ENCODE measurements around the gene WDFY4. TPM values are rescaled to one million over a fixed set of nuclear protein-coding genes. Genes with fewer than 3 reads are reported as not detected.

The WDFY4 gene
- total and polyA plus RNA-seq, 9 of the 15 experiments (the other 6 are each of a cell fraction or from before 2014, with no cell fraction given): 0.01 to 0.02 (median 0.01) TPM; not detected in 6

GRCh38 chr10:48913674-48914073, 229.0 kb downstream of the WDFY4 start (continued):
- TF ChIP-seq, protein P1, sequence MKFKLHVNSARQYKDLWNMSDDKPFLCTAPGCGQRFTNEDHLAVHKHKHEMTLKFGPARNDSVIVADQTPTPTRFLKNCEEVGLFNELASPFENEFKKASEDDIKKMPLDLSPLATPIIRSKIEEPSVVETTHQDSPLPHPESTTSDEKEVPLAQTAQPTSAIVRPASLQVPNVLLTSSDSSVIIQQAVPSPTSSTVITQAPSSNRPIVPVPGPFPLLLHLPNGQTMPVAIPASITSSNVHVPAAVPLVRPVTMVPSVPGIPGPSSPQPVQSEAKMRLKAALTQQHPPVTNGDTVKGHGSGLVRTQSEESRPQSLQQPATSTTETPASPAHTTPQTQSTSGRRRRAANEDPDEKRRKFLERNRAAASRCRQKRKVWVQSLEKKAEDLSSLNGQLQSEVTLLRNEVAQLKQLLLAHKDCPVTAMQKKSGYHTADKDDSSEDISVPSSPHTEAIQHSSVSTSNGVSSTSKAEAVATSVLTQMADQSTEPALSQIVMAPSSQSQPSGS (CRISPR knock-in tag; IDR thresholded peaks at IDR 0.05): no peak
- TF ChIP-seq NEUROD1 (IDR thresholded peaks at IDR 0.05; ENCODE audit: borderline replicate concordance, low read depth, low read length, partially characterized antibody) (no peak), ZKSCAN1 (IDR thresholded peaks at IDR 0.05; ENCODE audit: low read depth, low read length) (no peak)

DNA sequence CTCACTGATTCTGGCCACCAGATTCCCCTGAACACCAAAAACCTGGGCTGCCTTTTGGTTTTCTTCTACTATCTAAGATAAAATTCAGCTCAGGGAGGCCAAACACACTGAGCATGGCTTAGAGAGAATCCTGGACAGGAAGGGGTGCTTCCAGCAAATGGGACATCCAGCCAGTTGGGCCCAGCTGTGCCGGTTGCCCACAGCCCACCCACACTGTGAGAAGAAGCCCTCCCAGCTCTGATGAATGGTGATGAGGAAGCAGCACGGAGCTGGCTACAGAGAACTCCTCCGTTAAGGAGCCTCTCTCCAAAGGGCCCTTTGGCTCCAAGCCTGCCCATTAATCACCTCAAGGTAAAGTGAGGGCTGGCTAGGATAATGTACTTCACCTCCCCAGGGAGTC, 239.1 kb downstream of the WDFY4 start:
- Histone ChIP-seq H3K4me3 (no peak overlapping the region), H3K27me3 (ENCODE audit: control insufficient read depth in 2 of 2, insufficient read depth in 2 of 2, low read length in 2 of 2) (peaks cover 6 to 22% of the 10 kb centered on the region in 2 experiments; a peak in 4 of 5 replicates), H2AFZ (ENCODE audit: low read depth, low read length) (no peak overlapping the region), H3K4me2 (ENCODE audit: insufficient read depth, low read length) (no peak overlapping the region), H3K9me1 (ENCODE audit: control insufficient read depth, insufficient read depth, low read length) (no peaks in the 10 kb centered on the region), H3K9me3 (replicated peaks; ENCODE audit: control insufficient read depth, insufficient read depth, low read depth, low read length) (no peaks in the 10 kb centered on the region), H3K27ac (ENCODE audit: extremely low read depth, low read depth, low read length) (no peak overlapping the region), H3K36me3 (ENCODE audit: control insufficient read depth, insufficient read depth, low read length) (no peaks in the 10 kb centered on the region), H3K4me1 (replicated peaks in 1 of 2; ENCODE audit: control insufficient read depth in 2 of 2, insufficient read depth in 2 of 2, low read length in 2 of 2) (no peaks in the 10 kb centered on the region), H3K79me2 (ENCODE audit: control insufficient read depth, insufficient read depth, low read length) (no peaks in the 10 kb centered on the region), H3K9ac (ENCODE audit: insufficient read depth in 1 of 2, low read depth in 2 of 2, low read length in 2 of 2) (no peak overlapping the region), H4K20me1 (replicated peaks; ENCODE audit: control insufficient read depth, insufficient read depth, low read length) (no peaks in the 10 kb centered on the region)
- WGBS (ENCODE audit: insufficient coverage, low coverage, missing lambda C conversion rate): 0% methylated on average over 3 of the region's 3 CpGs
- no peak for DNase-seq (ENCODE audit: extremely low read depth in 1 of 4, low spot score in 3 of 4)
- intact Hi-C loops (cut with micrococcal nuclease): loop anchor here (10.0 kb wide), 1 partner anchor 259 kb away; no protein-coding TSS in a partner anchor
- TF ChIP-seq, protein P2, sequence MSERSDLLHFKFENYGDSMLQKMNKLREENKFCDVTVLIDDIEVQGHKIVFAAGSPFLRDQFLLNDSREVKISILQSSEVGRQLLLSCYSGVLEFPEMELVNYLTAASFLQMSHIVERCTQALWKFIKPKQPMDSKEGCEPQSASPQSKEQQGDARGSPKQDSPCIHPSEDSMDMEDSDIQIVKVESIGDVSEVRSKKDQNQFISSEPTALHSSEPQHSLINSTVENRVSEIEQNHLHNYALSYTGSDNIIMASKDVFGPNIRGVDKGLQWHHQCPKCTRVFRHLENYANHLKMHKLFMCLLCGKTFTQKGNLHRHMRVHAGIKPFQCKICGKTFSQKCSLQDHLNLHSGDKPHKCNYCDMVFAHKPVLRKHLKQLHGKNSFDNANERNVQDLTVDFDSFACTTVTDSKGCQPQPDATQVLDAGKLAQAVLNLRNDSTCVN (CRISPR knock-in tag; IDR thresholded peaks at IDR 0.05): no peak
- TF ChIP-seq ZNF707 (CRISPR knock-in tag; conservative IDR thresholded peaks at IDR 0.05) (no peak), MTF1 (CRISPR knock-in tag; IDR thresholded peaks at IDR 0.05; ENCODE audit: borderline replicate concordance) (no peak), TAF9B (IDR thresholded peaks at IDR 0.05; ENCODE audit: partially characterized antibody) (no peak), HNRNPK (IDR thresholded peaks at IDR 0.05; ENCODE audit: low read depth, low read length, poor library complexity, severe bottlenecking) (no peak), MCM3 (IDR thresholded peaks at IDR 0.05) (no peak), ZBED1 (IDR thresholded peaks at IDR 0.05) (no peak), ZNF274 (IDR thresholded peaks at IDR 0.05; ENCODE audit: borderline replicate concordance, low read depth, low read length) (no peak), ZFPM2 (CRISPR knock-in tag; IDR thresholded peaks at IDR 0.05) (no peak), CREBBP (IDR thresholded peaks at IDR 0.05; ENCODE audit: low read depth, low read length) (no peak), TGIF2 (CRISPR knock-in tag; IDR thresholded peaks at IDR 0.05) (no peak)
- TF ChIP-seq, protein P3, sequence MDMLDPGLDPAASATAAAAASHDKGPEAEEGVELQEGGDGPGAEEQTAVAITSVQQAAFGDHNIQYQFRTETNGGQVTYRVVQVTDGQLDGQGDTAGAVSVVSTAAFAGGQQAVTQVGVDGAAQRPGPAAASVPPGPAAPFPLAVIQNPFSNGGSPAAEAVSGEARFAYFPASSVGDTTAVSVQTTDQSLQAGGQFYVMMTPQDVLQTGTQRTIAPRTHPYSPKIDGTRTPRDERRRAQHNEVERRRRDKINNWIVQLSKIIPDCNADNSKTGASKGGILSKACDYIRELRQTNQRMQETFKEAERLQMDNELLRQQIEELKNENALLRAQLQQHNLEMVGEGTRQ (CRISPR knock-in tag; IDR thresholded peaks at IDR 0.05): no peak
- BruUV-seq (replicated peaks): no TSS peak
- ATAC-seq: no peak
- in situ Hi-C loops (cut with MboI): no loop called here
- ChIA-PET CTCF (ENCODE audit: low intra/inter-chr PET ratio) (no interaction called here), POLR2A (no interaction called here)
- FAIRE-seq: no peak
